NT2/D1 (cell line): ENCODE measurements around the gene MRC2.

ENCODE experiments used
- DNase-seq: peaks from one replicate; pipeline ENCODE4 v3.0.0-alpha.2; 2011; ENCODE audit warnings: low read depth, low spot score
- H3K27me3 ChIP-seq: 2 replicates; pipeline ENCODE4 v1.6.0; 2011; ENCODE audit warnings: mild to moderate bottlenecking; ENCODE audit not compliant: insufficient read length, insufficient read depth
- H3K36me3 ChIP-seq: 2 replicates; pipeline ENCODE4 v1.6.1; 2011; ENCODE audit warnings: mild to moderate bottlenecking, low read length, mixed read lengths; ENCODE audit not compliant: insufficient read depth, insufficient read length
- H3K4me1 ChIP-seq: 2 replicates; pipeline ENCODE4 v1.5.1; 2011; ENCODE audit not compliant: insufficient read depth, insufficient read length
- H3K4me3 ChIP-seq: 2 replicates; pipeline ENCODE4 v1.5.1; 2011; ENCODE audit warnings: low read depth; ENCODE audit not compliant: insufficient read length
- H3K9ac ChIP-seq: 2 replicates; pipeline ENCODE4 v1.6.0; 2011; ENCODE audit warnings: low read depth; ENCODE audit not compliant: insufficient read length
- H3K9me3 ChIP-seq: 2 replicates; pipeline ENCODE4 v1.5.1; 2011; ENCODE audit warnings: mild to moderate bottlenecking, low read length; ENCODE audit not compliant: insufficient read depth
- SUZ12 ChIP-seq: IDR thresholded peaks from 2 replicates; pipeline ENCODE4 v1.6.1; 2011; ENCODE audit not compliant: insufficient read length, insufficient read depth; ENCODE audit errors: extremely low read depth
- YY1 ChIP-seq: IDR thresholded peaks from 2 replicates; pipeline ENCODE4 v1.6.1; 2011; ENCODE audit not compliant: insufficient read length, insufficient read depth
- ZNF274 ChIP-seq: IDR thresholded peaks from 2 replicates; pipeline ENCODE4 v1.6.1; 2011; ENCODE audit warnings: mild to moderate bottlenecking, low read depth, low read length

Gene MRC2

GRCh38 chr17:62614142-62614541, 13.3 kb upstream of the MRC2 start:
- Histone ChIP-seq H3K9me3 (no peaks in the 10 kb centered on the region), H3K36me3 (peaks cover 48% of the 10 kb centered on the region), H3K9ac (no peak overlapping the region), H3K4me3 (no peak overlapping the region), H3K4me1 (peaks cover 12% of the 10 kb centered on the region), H3K27me3 (no peaks in the 10 kb centered on the region)
- TF ChIP-seq ZNF274, result no peak
- no peak for TF ChIP-seq SUZ12
- no peak for TF ChIP-seq YY1
- no peak for DNase-seq

GRCh38 chr17:62615503-62615902, 12.0 kb upstream of the MRC2 start:
- no peak for TF ChIP-seq SUZ12
- no peak for TF ChIP-seq ZNF274
- TF ChIP-seq YY1, result no peak
- Histone ChIP-seq H3K27me3 (no peaks in the 10 kb centered on the region), H3K9me3 (no peaks in the 10 kb centered on the region), H3K36me3 (peaks cover 35% of the 10 kb centered on the region), H3K4me1 (peaks cover 14% of the 10 kb centered on the region), H3K9ac (no peak overlapping the region), H3K4me3 (no peak overlapping the region)
- DNase-seq, result no peak

- no peaks in the 10 kb centered on the region for H3K27me3 ChIP-seq
- no peaks in the 10 kb centered on the region for H3K9me3 ChIP-seq
- TF ChIP-seq SUZ12, result no peak
- TF ChIP-seq ZNF274, result no peak
- no peak for TF ChIP-seq YY1
- peak overlapping the region; percentile 36 for H3K9ac ChIP-seq
- no peak overlapping the region for H3K4me3 ChIP-seq
- H3K36me3 ChIP-seq, result peaks cover 18% of the 10 kb centered on the region
- H3K4me1 ChIP-seq, result peaks cover 17% of the 10 kb centered on the region
- peak; percentile 49 for DNase-seq
Observed at GRCh38 chr17:62616993-62617893, 10.2 kb upstream of the MRC2 start.

GRCh38 chr17:62617894-62618472, 9.5 kb upstream of the MRC2 start:
- Histone ChIP-seq H3K4me3 (no peak overlapping the region), H3K4me1 (peaks cover 17% of the 10 kb centered on the region), H3K36me3 (peaks cover 18% of the 10 kb centered on the region), H3K27me3 (no peaks in the 10 kb centered on the region), H3K9me3 (no peaks in the 10 kb centered on the region), H3K9ac (peak overlapping the region; percentile 36)
- TF ChIP-seq SUZ12, result no peak
- no peak for TF ChIP-seq YY1
- TF ChIP-seq ZNF274, result no peak
- no peak for DNase-seq

GRCh38 chr17:62618647-62619416, 8.6 kb upstream of the MRC2 start:
- no peaks in the 10 kb centered on the region for H3K27me3 ChIP-seq
- H3K36me3 ChIP-seq, result peaks cover 23% of the 10 kb centered on the region
- H3K9me3 ChIP-seq, result no peaks in the 10 kb centered on the region
- DNase-seq, result no peak
- TF ChIP-seq YY1, result no peak
- no peak for TF ChIP-seq SUZ12
- TF ChIP-seq ZNF274, result no peak
- no peak overlapping the region for H3K4me3 ChIP-seq
- no peak overlapping the region for H3K9ac ChIP-seq
- H3K4me1 ChIP-seq, result peaks cover 17% of the 10 kb centered on the region

- no peak overlapping the region for H3K4me3 ChIP-seq
- H3K4me1 ChIP-seq, result peaks cover 17% of the 10 kb centered on the region
- TF ChIP-seq ZNF274 (no peak), YY1 (no peak), SUZ12 (no peak)
Observed at GRCh38 chr17:62619417-62620155, 7.9 kb upstream of the MRC2 start.

More at GRCh38 chr17:62619417-62620155, 7.9 kb upstream of the MRC2 start:
- Histone ChIP-seq H3K36me3 (peaks cover 22% of the 10 kb centered on the region), H3K27me3 (no peaks in the 10 kb centered on the region), H3K9me3 (no peaks in the 10 kb centered on the region), H3K9ac (no peak overlapping the region)
- no peak for DNase-seq
